H9 (cell line): ENCODE data around the gene VEGFB. TPM values are rescaled to one million over a fixed set of nuclear protein-coding genes. Genes with fewer than 3 reads are reported as not detected.
A peak's percentile ranks its signal among the peaks of the same experiment; 100 is the strongest.

ENCODE experiments used
- DNase-seq: peaks from one replicate; pipeline ENCODE4 v3.0.0-alpha.2; 2017
- H2AFZ ChIP-seq: one replicate; pipeline ENCODE4 v1.6.1; 2013; ENCODE audit warnings: mild to moderate bottlenecking, low read length, control low read depth, moderate library complexity
- H2AK5ac ChIP-seq: 2 replicates; pipeline ENCODE4 v1.6.1; 2013; ENCODE audit warnings: low read length, control low read depth, mixed read lengths; ENCODE audit not compliant: insufficient read length
- H2BK120ac ChIP-seq: one replicate; pipeline ENCODE4 v1.6.1; 2013; ENCODE audit warnings: low read depth, mild to moderate bottlenecking, low read length, control low read depth, inconsistent platforms; ENCODE audit not compliant: poor library complexity, severe bottlenecking
- H2BK12ac ChIP-seq: 2 replicates; pipeline ENCODE4 v1.6.1; 2013; ENCODE audit warnings: low read length, control low read depth, mixed read lengths, low read depth; ENCODE audit not compliant: insufficient read length
- H2BK15ac ChIP-seq: 2 replicates; pipeline ENCODE4 v1.6.1; 2013; ENCODE audit warnings: low read depth, low read length, control low read depth
- H2BK20ac ChIP-seq: one replicate; pipeline ENCODE4 v1.6.1; 2013; ENCODE audit warnings: low read depth, mild to moderate bottlenecking, low read length, control low read depth, inconsistent platforms; ENCODE audit not compliant: poor library complexity, severe bottlenecking
- H2BK5ac ChIP-seq: 2 replicates; pipeline ENCODE4 v1.6.1; 2013; ENCODE audit warnings: low read length, control low read depth, mixed read lengths; ENCODE audit not compliant: insufficient read length
- H3K14ac ChIP-seq: 2 replicates; pipeline ENCODE4 v1.6.1; 2013; ENCODE audit warnings: low read length, control low read depth; ENCODE audit not compliant: insufficient read depth
- H3K18ac ChIP-seq: 2 replicates; pipeline ENCODE4 v1.6.1; 2013; ENCODE audit warnings: low read depth, mild to moderate bottlenecking, mixed read lengths, low read length, control low read depth; ENCODE audit not compliant: insufficient read length
- H3K23ac ChIP-seq: 2 replicates; pipeline ENCODE4 v1.6.1; 2013; ENCODE audit warnings: low read length, control low read depth, mixed read lengths, low read depth; ENCODE audit not compliant: insufficient read length
- H3K23me2 ChIP-seq: 2 replicates; pipeline ENCODE4 v1.6.1; 2013; ENCODE audit warnings: low read depth, mild to moderate bottlenecking, mixed read lengths, low read length, control low read depth; ENCODE audit not compliant: insufficient read length, poor library complexity, severe bottlenecking
- H3K27ac ChIP-seq: 2 replicates; pipeline ENCODE4 v1.5.1; 2013; ENCODE audit warnings: low read length, control low read depth, mixed read lengths, low read depth; ENCODE audit not compliant: insufficient read length
- H3K27me3 ChIP-seq: 2 replicates; pipeline ENCODE4 v1.6.1; 2013; ENCODE audit warnings: low read length, control low read depth, inconsistent platforms; ENCODE audit not compliant: insufficient read depth
- H3K4ac ChIP-seq: 2 replicates; pipeline ENCODE4 v1.6.1; 2013; ENCODE audit warnings: low read depth, mild to moderate bottlenecking, control low read depth, inconsistent platforms, low read length, moderate library complexity
- H3K4me1 ChIP-seq: 2 replicates; pipeline ENCODE4 v1.6.1; 2013; ENCODE audit warnings: low read length, control low read depth, inconsistent platforms; ENCODE audit not compliant: insufficient read depth
- H3K4me2 ChIP-seq: 2 replicates; pipeline ENCODE4 v1.6.1; 2013; ENCODE audit warnings: low read length, control low read depth, mixed read lengths; ENCODE audit not compliant: insufficient read length, insufficient read depth
- H3K56ac ChIP-seq: 2 replicates; pipeline ENCODE4 v1.6.1; 2013; ENCODE audit warnings: low read depth, mild to moderate bottlenecking, mixed read lengths, low read length, control low read depth; ENCODE audit not compliant: insufficient read length
- H3K79me1 ChIP-seq: 2 replicates; pipeline ENCODE4 v1.6.1; 2013; ENCODE audit warnings: low read depth, mild to moderate bottlenecking, moderate library complexity, low read length, control low read depth, inconsistent platforms; ENCODE audit not compliant: insufficient read depth, poor library complexity, severe bottlenecking
- H3K79me2 ChIP-seq: 2 replicates; pipeline ENCODE4 v1.6.1; 2013; ENCODE audit warnings: low read length, control low read depth, inconsistent platforms; ENCODE audit not compliant: insufficient read depth
- H3K9ac ChIP-seq: 2 replicates; pipeline ENCODE4 v1.6.1; 2013; ENCODE audit warnings: low read length, control low read depth, mixed read lengths; ENCODE audit not compliant: insufficient read length; ENCODE audit errors: extremely low read depth
- H3K9me3 ChIP-seq: one replicate; pipeline ENCODE4 v1.6.1; 2013; ENCODE audit warnings: low read depth, low read length, inconsistent platforms; ENCODE audit not compliant: control insufficient read depth
- H3T11ph ChIP-seq: one replicate; pipeline ENCODE4 v1.6.1; 2013; ENCODE audit warnings: mild to moderate bottlenecking, low read length, control low read depth, inconsistent platforms
- H4K20me1 ChIP-seq: one replicate; pipeline ENCODE4 v1.6.1; 2013; ENCODE audit not compliant: control insufficient read depth, insufficient read length, insufficient read depth
- H4K5ac ChIP-seq: 2 replicates; pipeline ENCODE4 v1.6.1; 2013; ENCODE audit warnings: low read depth, mild to moderate bottlenecking, mixed read lengths, low read length, control low read depth; ENCODE audit not compliant: insufficient read length
- H4K8ac ChIP-seq: replicated peaks from 2 replicates; pipeline ENCODE4 v1.6.1; 2013; ENCODE audit warnings: low read length, control low read depth, mixed read lengths, low read depth; ENCODE audit not compliant: insufficient read length
- H4K91ac ChIP-seq: 2 replicates; pipeline ENCODE4 v1.6.1; 2013; ENCODE audit warnings: low read depth, mild to moderate bottlenecking, moderate library complexity, mixed read lengths, low read length, control low read depth; ENCODE audit not compliant: insufficient read length
- H3K27ac Mint-ChIP-seq, 3 experiments: 2 replicates in 2 of 3; 3 replicates in 1 of 3; pipeline ENCODE4 v1.8.0; 2020 to 2021; ENCODE audit warnings: mixed read lengths in 3 of 3, mild to moderate bottlenecking in 1 of 3, moderate library complexity in 1 of 3
- H3K27me3 Mint-ChIP-seq: 2 replicates; pipeline ENCODE4 v1.8.0; 2021; ENCODE audit warnings: low read depth, mild to moderate bottlenecking, moderate library complexity, mixed read lengths
- H3K36me3 Mint-ChIP-seq, 3 experiments: 2 replicates in 2 of 3; 3 replicates in 1 of 3; pipeline ENCODE4 v1.8.0; 2020 to 2021; ENCODE audit warnings: low read depth in 3 of 3, mixed read lengths in 3 of 3; ENCODE audit not compliant: insufficient read depth in 1 of 3
- H3K4me1 Mint-ChIP-seq, 2 experiments: 2 replicates each; pipeline ENCODE4 v1.8.0; 2020; ENCODE audit warnings: mixed read lengths in 2 of 2
- H3K4me3 Mint-ChIP-seq, 2 experiments: 2 replicates in 1 of 2; 3 replicates in 1 of 2; pipeline ENCODE4 v1.8.0; 2020 to 2021; ENCODE audit warnings: mild to moderate bottlenecking in 2 of 2, mixed read lengths in 2 of 2, moderate library complexity in 1 of 2
- H3K9me3 Mint-ChIP-seq, 2 experiments: 2 replicates in 1 of 2; 3 replicates in 1 of 2; pipeline ENCODE4 v1.8.0; 2020; ENCODE audit warnings: mild to moderate bottlenecking in 2 of 2, mixed read lengths in 2 of 2, moderate library complexity in 1 of 2
- WGBS: extraction: QIAGEN DNeasy Blood & Tissue Kit; methylation state at CpG from one replicate; pipeline ENCODE4 v1.1.7; 2013; ENCODE audit warnings: missing lambda C conversion rate, low lambda C conversion rate, mixed read lengths; ENCODE audit not compliant: insufficient read length; ENCODE audit errors: extremely low coverage; 5-methylcytosine and 5-hydroxymethylcytosine counted together
- total RNA-seq: library from RNA; stranded (reverse); gene quantifications from 2 replicates; pipeline ENCODE4 v1.2.1, GENCODE V29; 2021
- TF ChIP-seq, protein P1 (sequence below): fragments of 200-600 bp; sonication (generic); conservative IDR thresholded peaks from 3 replicates; pipeline ENCODE4 v1.8.0; 2021; ENCODE audit warnings: antibody characterized with exemption, mild to moderate bottlenecking

The VEGFB gene
- total RNA-seq, 1 experiment from 2014 or later: 57.7 TPM

DNA sequence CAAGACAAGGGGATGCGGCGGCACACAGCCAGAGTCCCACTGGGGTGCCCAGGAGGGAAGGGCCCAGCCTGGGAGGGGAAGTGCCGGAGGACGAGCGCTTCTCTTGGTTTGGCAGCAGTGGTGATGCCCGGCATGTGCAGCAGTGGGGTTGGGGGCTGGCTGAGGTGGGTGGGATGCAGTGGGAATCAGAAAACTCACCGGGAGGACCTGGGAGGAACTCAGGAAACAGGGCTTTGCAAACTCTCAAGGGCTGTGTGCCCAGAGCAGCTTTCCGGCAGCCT, 24.9 kb upstream of the VEGFB start:
- Histone ChIP-seq H3K18ac (no peak overlapping the region), H2BK5ac (no peak overlapping the region), H3K4me2 (no peak overlapping the region), H3K9ac (no peak overlapping the region), H2AK5ac (no peak overlapping the region), H2BK15ac (no peak overlapping the region), H4K91ac (no peak overlapping the region), H3K56ac (no peak overlapping the region), H3K27me3 (no peaks in the 10 kb centered on the region), H3K23me2 (no peaks in the 10 kb centered on the region), H2BK12ac (no peak overlapping the region), H2AFZ (no peak overlapping the region), H3K14ac (no peak overlapping the region), H2BK120ac (no peak overlapping the region), H3K4me1 (no peaks in the 10 kb centered on the region), H3K27ac (no peak overlapping the region), H3K4ac (no peak overlapping the region), H3K9me3 (no peaks in the 10 kb centered on the region), H3K79me1 (no peaks in the 10 kb centered on the region), H4K20me1 (no peaks in the 10 kb centered on the region), H2BK20ac (no peak overlapping the region), H4K5ac (no peak overlapping the region), H3K79me2 (no peaks in the 10 kb centered on the region), H3T11ph (no peak overlapping the region), H4K8ac (no peak overlapping the region), H3K23ac (no peak overlapping the region)
- Mint-ChIP-seq H3K9me3 (no peaks in the 10 kb centered on the region), H3K36me3 (peaks cover 6 to 52% (median 40%) of the 10 kb centered on the region in 3 experiments), H3K4me1 (peaks cover 2 to 3% of the 10 kb centered on the region in 2 experiments; a peak in 3 of 4 replicates), H3K4me3 (no peak overlapping the region), H3K27me3 (no peaks in the 10 kb centered on the region), H3K27ac (peak overlapping the region in 2 of 3 experiments; percentile 62 to 92; a peak in 2 of 7 replicates)
- TF ChIP-seq, protein P1, sequence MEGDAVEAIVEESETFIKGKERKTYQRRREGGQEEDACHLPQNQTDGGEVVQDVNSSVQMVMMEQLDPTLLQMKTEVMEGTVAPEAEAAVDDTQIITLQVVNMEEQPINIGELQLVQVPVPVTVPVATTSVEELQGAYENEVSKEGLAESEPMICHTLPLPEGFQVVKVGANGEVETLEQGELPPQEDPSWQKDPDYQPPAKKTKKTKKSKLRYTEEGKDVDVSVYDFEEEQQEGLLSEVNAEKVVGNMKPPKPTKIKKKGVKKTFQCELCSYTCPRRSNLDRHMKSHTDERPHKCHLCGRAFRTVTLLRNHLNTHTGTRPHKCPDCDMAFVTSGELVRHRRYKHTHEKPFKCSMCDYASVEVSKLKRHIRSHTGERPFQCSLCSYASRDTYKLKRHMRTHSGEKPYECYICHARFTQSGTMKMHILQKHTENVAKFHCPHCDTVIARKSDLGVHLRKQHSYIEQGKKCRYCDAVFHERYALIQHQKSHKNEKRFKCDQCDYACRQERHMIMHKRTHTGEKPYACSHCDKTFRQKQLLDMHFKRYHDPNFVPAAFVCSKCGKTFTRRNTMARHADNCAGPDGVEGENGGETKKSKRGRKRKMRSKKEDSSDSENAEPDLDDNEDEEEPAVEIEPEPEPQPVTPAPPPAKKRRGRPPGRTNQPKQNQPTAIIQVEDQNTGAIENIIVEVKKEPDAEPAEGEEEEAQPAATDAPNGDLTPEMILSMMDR: no peak
- no CpG with 5 or more reads among the region's 8 CpGs for WGBS
- no peak for DNase-seq
